ENCODE measurements around the gene PC.

DNA sequence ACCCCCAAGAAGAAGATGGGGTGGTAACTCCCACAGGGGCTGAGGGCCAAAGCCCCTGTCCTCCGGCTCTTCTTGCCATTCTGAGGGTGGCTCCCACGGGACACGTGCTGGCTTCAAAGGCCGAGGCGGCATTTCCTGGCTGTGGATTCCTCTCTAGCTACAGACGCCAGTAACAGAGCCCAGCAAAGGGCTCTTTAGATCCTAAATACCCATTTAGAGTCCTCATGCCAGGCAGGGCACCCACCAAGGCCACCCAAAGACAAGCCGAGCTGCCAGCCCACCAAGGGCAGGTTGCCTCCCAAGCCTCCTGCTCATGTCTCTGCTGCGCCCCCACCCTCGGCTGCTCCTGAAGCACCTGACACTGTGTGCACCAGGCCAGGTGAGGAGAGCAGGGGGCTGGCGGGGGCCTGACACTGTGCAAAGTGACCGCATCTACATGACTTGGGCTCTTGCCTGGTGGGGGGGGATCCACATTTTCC is 95.6 kb downstream of the PC start:
- TF ChIP-seq POLR2AphosphoS5 (IDR thresholded peaks at IDR 0.05; ENCODE audit: low read depth, low read length): no peak
- TF ChIP-seq PAX5 (IDR thresholded peaks at IDR 0.05; ENCODE audit: insufficient read depth, low read length, severe bottlenecking): no peak
- no peak for TF ChIP-seq TAF1 (IDR thresholded peaks at IDR 0.05; ENCODE audit: low read depth, low read length)

Measured in GM12891 (cell line).